ENCODE measurements around the gene ARHGEF9.

The ARHGEF9 gene

DNA sequence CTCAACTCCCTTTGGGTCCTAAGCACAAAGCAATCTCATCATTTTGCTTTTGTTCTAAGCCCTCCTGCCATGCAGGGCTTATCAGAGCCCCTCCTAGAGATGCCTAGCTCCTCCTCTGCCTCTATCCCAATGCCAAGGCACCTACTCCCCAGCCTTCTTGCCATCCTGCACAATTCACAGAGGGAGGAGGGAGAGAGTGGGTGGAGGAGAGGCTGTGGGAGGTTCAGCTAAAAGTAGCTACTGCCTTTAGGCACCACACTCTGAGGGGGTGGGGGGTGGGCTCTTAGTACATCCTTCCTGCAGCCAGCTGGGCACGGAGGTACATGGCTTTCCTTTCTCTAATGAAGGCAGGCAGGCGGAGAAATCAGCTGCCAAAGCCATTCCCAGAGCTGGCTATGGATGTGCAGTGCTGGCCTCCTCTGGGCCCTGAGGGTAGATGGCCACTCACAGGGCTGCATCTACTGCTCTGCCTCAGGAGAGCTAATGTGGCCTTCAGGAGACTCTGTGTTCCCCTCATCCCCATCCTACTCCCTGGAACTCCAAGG, 40.1 kb downstream of the ARHGEF9 start:
- no peak for DNase-seq

DNA sequence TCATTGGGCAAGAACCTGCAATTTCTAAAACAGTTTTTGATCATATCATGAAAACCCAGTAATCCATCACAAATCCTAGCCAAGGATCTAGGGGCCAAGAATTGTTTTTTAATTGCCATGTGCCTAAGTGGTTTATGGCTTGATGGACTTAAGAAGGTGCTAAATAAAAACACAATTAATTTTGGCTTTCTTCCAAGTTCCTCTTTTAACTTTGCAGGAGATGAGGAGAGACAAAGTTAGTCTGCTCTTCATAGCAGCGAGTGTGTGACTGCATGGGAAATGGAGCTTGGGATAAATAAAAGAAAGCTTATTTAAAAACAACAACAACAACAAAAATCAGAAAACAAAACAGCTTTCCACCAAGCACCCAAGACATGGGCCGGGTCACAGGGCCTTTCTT, 41.4 kb downstream of the ARHGEF9 start:
- DNase-seq = no peak

DNA sequence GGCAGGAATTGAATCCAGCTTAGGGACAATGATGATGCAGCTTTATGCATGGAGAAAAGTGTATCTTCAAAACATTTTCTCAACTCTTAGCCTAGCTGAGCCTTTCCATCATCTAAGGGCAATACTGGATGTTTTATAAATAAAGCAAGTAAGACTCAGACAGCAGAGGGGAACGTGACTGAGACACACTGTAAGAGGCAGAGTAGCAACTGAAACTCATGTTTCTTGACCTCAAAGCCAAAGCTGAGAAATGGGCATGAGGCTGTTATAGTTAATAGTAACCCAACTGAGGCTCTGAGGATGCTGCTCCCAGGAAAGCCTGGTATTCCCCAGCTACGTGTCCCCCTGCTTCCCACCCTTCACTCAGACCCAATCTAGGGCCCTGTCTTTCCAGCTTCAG, 44.6 kb downstream of the ARHGEF9 start:
- DNase-seq = no peak

DNA sequence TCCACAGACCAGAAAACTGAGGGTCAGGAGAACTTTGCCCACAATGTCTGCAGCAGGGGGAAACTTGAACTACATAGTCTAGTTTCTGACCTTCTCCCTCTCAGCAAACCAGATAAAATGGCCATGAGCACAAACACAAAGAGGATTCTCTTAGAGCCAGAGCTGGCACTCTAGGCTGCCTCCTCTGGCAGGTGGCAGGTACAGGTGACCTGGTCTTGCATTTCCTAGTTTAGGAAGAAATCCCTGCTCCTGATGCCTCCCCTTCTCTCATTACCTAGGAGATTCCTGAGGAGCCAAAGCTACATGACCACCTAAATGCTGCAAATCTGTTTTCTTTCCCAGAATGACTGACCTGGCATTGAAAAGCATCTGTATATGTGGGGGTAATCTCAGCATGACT, 45.1 kb downstream of the ARHGEF9 start:
- DNase-seq = no peak

DNA sequence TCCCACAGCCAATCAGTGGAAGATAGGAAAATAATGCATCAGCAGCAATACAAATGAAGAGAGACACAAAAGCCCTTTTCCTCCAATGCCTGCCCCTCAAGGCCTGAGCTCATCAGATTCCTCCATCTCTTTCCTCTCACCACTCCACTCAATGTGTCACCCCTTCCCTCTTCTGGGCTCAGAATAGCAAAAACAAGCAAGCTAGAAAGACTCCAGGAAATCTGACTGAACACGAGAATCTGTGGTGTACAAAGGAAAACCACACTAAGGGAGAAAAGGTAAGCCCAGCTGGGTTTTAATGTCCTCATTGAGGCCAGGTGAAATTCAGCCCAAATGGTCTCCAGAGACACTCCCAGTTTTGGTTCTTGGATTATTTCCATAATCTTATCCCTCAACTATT, 46.3 kb downstream of the ARHGEF9 start:
- DNase-seq = no peak

DNA sequence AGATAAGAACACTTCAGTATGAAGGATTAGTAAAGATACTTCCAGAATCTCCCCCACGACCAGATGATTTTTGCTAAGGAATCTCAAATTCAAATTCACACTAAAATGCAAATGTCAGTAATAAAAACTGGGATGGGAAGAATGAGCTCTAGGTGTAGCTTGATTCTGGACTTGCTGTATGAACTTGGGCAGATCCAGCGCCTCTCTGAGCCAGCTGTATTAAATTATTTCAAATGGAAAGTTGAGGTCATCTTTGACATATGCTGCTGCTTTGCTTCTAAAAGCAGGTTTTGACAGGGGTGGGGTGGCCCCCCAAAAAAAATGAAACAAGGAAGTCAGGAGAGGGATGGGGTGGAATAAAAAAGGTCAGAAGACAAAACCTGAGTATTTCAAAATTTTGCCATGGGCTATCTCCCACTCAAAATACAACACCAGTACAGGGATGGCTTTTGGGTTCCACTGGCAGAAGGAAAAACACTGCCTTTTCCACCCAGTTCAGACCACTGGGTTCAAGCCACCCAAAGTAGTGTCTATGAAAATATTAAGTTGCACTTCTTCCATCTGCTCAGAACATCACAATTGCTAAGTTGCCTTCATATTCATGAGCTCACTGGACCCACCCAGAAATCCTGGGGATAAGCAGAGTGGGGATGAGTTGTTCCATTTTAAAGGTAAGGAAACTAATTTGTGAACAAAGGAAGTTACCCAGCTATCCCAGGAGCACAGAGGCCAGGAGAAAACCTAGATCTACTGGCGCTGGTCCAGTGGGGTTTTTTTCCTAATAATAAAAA, 47.7 kb downstream of the ARHGEF9 start:
- DNase-seq = no peak

DNA sequence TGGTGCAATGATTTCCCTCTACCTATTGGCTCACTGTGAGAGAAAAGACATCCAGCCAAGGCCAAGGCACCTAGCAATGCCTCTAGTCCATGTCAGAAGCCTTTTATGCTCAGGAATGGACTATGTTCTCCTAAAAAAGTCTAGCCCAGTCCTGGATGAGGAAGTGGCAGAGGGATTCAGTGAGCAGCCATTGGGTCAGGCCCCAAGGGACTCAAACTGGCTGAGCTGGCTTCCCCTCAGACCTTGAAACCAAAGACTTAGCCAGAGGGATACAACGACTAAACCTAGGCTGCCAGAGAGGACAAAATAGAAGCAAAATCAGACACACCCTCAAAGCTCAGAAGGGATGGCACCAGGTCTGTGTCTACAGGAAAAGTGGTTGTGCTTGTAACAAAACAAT, 49.1 kb downstream of the ARHGEF9 start:
- no peak for DNase-seq

DNA sequence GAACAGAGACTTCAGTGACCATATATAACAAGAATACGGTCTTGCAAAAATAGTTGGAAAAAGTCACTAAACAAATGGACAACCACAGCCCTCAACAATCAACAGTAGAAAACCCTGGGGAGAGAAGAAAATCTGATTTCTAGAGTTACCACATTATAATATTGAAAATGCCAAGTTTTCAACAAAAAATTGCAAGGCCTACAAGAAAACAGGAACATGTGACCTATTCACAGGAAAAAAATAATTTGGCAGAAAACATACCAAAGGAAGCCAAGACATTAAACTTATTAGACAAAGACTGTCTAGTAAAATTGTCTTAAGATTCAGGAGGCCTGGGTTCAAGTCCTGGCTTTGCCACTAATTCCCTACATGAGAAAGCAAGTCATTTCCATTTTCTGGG, 64.7 kb downstream of the ARHGEF9 start:
- no peak for DNase-seq

DNA sequence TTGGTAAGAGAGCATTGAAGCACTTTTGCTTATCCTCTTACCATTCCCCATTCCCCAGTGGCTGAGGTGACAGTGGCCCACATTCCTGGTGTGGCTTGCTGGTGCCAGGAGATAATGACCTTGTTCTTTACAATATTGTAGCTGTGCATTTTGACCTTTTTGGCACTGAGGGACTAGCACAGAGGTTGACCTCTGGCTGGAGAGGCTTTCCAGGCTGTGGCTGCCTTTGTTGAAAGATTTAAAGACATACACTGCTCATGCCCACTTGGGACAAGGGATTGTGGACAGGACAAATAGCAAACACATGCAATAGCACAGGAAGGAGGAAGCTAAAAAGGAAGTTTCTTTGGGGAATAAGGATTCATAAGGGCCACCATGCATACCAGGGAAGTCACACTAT, 65.4 kb downstream of the ARHGEF9 start:
- DNase-seq = no peak

DNA sequence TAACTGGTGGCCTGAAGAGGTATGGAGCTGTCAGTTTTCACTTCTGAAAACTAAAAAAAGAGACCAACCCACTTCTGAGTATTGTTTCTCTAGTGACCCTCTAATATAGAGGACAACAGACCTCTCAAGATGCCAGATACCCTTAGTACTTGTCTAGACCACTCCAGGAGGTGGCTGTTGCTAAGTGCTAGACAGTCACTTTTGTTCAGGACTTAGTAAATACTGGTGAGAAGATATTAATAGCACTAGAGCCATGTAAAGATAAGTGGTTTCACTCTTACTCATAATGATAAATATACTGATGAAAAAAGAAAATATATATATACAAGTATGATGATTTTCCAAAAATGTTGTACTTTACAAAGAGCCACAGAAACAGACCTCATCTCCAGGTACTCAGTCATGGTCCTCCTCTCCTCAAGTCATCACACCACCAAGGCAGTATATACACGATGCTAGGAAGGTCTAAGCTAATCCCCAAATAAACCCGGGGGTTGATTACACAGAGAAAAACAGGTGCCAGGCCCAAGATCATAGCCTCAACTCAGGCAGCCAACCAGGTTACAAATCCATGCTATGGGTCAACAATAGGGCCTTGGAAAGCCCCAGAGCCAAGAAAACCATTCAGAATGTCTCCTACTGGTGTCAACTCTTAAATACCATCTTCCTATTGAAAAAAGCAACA, 66.9 kb downstream of the ARHGEF9 start:
- DNase-seq = no peak

DNA sequence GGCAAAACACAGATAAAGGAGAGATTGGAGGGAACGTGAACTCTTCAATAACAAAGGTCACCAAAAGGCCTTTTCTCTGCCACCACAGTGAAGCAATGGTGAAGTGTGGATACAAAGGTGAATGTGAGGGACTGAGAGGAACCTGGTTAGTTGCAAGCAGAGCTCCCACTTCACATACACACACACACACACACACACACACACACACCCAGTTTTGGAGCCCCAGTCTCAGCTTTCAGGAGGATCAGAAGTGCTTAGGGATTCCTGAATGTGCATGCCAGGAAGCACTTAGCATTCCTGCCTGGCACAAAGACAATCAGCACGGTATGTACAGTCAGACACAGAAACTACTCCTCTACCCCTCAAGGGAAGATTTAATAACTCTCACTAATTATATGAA, 71.5 kb downstream of the ARHGEF9 start:
- no peak for DNase-seq

DNA sequence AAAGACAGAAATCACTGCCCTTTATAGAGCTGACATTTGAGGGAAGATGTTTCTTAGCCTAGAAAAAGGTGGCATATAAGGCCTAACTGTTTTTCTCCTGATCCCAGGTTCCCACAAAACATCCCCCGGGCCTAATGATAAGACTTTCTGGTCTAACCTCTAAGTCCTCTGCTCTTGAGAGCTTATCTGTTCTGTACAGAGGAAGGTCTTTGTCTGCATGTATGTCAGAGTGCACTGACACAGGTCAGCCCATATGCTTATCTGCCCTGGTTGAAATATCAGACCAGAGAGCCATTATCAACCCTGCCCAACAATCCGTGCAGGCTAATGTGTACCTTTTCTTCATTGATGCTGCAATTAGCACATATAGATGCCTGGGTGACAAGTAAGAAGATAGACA, 76.2 kb downstream of the ARHGEF9 start:
- no peak for DNase-seq

DNA sequence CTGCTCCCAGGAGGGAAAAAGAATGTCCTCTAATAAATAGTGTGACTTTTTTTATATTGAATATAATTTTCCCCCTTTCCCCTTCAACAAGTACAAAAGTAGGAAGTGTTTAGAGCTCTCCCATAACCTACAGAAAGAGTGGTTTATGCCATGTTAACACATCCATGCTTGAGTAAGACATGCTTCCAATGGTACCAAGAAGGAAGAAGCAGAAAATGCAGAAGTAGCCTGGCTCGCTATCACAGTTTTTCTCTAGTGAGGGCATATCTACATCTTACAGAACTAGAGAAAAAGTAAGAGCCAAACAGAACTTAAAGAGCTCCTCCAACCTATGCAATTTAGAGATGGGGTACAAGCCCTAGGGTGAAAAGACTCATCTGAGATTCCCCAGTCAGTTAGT, 82.5 kb downstream of the ARHGEF9 start:
- no peak for DNase-seq

DNA sequence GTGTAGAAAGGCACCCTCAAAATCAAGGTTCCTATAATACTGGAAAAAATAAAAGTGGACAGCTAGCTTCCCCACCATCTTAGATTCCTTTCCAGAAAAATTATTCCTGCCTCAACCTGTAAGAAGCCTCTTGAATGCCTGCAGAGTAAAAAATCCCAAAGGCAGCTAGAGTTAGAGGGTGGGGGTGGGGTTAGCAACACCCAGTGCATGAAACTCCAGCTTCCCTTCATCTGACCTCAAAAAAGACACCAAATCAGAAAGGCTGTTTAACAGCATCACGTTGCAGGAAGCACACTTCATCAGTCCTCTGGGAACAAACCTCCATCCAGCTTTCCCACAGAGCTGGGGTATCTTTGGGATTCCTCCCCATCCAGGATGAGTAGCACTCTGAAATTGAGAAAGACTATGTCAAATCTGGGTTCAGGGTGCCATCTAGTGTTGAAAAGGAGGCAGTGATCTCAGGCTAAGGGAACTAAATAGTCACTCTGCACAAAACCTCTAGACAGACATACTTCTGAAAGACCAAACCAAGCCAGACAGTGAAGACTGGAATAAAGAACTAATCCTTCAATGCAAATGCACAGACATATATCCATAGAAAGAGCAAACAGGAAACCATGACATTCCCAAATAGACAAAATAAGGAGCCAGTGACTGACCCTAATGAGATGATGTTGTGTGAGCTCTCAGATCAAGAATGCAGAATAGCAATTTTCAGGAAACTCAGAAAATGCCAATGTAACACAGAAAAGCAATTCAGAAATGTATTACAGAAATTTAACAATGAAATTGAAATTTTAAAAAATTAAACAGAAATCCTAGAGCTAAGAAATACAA, 97.9 kb downstream of the ARHGEF9 start:
- no peak for DNase-seq

DNA sequence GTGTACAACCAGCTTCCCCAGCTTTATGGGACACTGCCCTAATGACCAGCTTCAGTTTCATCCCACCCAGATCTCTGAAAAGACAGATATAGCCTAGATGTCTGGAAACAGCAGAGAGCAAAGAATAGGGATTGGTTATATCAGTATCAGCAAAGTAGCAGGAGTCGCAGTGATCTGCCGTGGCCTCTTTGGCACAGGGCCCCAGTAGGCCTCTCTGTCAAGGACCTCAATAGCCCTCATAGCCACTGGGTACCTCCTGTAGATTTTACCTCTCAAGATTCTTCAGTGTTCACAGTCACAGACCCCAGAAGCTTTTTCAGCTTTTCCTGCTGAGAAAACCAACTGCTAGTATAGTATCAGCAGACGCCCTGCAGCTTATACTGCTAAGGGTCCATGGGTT, 104.6 kb downstream of the ARHGEF9 start:
- DNase-seq = no peak

DNA sequence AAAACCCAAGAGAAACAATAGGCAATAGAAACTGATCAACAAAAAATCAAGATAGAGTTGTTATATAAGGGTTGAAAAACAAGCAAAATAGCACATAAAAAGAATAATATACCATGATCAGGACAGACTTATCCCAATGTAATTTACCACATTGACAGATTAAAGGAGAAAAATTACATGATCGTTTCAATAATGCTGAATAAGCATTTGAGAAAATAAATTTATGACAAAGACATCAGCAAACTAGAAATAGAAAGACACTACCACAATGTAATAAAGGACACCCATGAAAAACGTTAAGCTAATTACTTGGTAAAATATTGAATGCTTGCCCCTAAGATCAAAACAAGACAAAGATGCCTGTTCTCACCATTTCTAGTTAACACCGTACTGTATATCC, 105.6 kb downstream of the ARHGEF9 start:
- DNase-seq = no peak

DNA sequence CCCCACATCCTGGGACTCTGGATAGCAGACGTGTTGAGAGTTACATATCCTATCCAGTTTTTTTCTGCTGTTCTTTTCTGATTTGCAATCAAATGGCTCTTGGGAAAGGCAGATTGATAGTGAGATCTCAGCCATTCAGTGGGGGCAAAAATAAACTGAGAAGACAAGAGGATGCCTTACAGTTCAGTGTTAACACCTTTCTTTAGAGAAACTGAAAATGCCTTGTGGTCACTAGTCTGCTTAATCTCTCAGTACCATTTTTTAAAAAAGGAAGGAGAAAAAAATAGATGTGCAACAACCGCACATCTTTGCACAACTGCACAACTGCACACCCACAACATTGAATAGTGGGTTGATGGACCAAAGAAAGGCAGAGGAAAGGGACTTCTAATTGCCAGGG, 109.3 kb downstream of the ARHGEF9 start:
- DNase-seq = no peak

DNA sequence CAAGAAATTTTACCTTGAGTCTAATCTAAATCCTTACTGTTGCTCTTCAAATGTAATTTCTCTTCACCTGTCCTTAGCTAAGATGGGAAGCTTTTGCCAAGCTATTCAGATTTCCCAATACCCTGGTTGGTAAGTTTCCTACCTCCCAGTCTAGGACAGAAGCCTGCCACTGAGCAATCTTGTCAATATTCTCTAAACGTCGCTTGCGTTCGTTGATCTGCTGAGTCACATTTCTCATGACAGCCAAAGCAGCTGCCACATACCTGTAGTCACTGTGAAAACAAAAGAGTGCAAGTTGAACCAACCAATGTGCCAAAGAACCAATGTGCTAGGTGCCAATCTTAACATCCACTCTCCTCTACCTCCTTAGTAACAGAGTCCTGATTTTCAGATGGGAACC, 111.1 kb downstream of the ARHGEF9 start:
- DNase-seq = no peak

DNA sequence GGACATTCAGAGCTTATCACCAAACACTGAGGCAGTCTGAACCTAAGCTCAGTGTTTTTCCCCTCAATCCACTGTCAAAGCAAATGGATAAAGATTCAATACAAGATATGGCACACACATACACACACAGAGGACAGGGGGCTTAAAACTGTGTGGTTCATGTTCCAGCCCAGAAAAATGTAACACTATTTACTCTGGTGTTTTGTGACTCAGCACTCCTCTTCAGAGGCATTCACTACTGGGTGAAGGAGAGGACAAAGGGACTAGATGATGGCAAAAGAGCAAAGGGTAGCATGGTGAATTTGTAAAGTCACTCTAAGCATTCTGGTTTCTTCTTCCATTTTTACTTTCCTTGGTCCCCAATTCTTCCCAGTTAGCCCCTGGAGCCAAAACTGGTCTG, 120.3 kb downstream of the ARHGEF9 start:
- DNase-seq = no peak

DNA sequence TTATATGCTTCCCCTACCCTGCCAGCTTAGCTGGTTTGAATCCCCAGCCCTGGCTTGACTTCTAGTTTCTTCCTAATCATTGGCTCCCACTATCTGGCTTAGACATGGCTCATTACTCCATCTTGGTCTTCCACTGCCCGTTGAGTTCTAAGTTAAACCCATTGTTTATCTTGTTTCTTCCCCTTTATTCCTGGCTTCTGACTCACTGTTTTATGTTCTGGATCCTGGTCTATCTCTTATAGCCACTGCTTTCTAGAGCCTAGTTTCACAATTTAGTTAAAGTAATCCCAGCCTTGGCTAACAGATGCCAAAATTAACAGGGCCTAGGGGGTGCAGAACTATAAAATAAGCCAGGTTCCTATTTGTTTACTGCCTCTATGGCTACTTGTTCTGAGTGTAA, 120.9 kb downstream of the ARHGEF9 start:
- DNase-seq = no peak

DNA sequence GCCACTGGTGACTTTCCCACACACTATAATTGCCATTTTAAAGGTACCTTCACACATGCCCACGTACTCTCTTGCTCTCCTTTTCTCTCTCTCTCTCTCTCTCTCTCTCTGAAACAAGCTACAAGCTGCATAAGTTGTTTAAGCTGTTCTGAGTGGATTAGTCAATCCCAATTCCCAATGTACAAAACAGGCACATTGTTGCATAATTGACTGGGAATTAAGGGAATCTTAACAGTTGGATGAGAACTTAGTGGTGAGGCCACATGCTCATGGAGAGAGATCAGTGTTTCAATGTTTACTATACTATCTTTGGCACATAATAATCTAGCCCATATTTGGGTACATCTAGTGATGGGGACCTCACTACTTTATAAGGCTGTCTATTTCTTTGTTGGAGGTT, 123.3 kb downstream of the ARHGEF9 start:
- no peak for DNase-seq

DNA sequence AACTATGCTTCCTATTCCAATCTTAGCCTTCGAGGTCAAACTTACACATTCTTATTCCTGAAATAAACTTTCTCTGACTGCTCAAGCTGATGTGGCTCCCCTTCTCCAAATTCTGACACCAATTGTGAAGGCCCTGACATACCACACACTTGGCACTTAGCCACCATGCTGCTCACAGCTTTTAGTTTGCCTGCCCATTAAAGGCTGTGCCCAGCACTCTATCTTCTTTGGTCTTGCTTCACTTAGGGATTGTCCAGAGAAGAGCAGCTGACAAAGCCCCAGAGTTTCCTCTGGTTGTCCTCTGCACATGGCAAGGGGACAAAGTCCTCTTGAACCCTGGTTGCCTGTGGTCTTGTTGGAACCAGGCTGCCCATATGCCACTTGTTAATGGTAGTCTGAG, 126.1 kb downstream of the ARHGEF9 start:
- no peak for DNase-seq

DNA sequence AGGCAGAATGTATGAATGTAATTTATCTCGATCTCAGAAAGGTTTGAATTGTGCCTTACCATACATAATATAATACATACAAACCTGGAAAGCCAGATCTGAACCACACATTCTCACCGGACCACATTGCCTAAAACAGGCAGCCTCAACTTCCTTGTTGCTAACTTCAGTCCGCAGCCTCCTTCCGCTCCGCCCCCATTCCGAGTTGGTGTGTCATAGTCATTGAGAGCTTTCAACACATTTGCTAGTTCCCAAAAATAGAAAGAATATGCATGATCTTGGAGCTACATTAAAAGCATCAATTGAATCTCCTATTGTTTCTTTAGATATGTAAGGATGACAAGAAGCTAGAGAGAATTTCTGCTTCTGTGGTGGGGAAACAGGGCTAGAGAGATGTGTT, 127.2 kb downstream of the ARHGEF9 start:
- no peak for DNase-seq

Data from NCI-H2081 treated with DMSO at 0.1 percent for 48 hours (cell line).